IMR-90 (cell line): ENCODE data around the gene TRAPPC2L. TPM values are rescaled to one million over a fixed set of nuclear protein-coding genes. Genes with fewer than 3 reads are reported as not detected.

Experiments
- ATAC-seq: fragments of 200-7000 bp; cut with Tn5 transposase; 2 replicates; pipeline ENCODE4 v1.9.1; 2020; ENCODE audit warnings: low read depth, mild to moderate bottlenecking, moderate library complexity
- BruUV-seq: library from RNA; stranded (reverse); fragments of 400-500 nt; replicated peaks from 2 replicates; lab custom pipeline; 2021; lab: Mats Ljungman, UMichigan
- CTCF ChIA-PET: fragments of 300-600 bp; formaldehyde crosslinking; extraction: SDS; loops from one replicate; lab custom pipeline; 2021; ENCODE audit warnings: antibody characterized with exemption; lab: Yijun Ruan, JAX
- POLR2A ChIA-PET: fragments of 300-600 bp; sonication (Branson Sonifier 250); formaldehyde crosslinking; loops from one replicate; lab custom pipeline; 2022; ENCODE audit warnings: antibody characterized with exemption; ENCODE audit not compliant: unreplicated experiment; lab: Charles Lee
- DNase-seq: peaks from one replicate; pipeline ENCODE4 v3.0.0; 2013
- H2AFZ ChIP-seq: replicated peaks from 2 replicates; pipeline ENCODE3; 2013; ENCODE audit warnings: low read length, mild to moderate bottlenecking; ENCODE audit not compliant: poor library complexity
- H2AK5ac ChIP-seq: 2 replicates; pipeline ENCODE4 v1.6.1; 2013; ENCODE audit warnings: low read depth, low read length, inconsistent platforms
- H2AK9ac ChIP-seq: replicated peaks from 2 replicates; pipeline ENCODE3; 2013; ENCODE audit warnings: mild to moderate bottlenecking, low read depth, low read length, moderate library complexity; ENCODE audit not compliant: poor library complexity
- H2BK120ac ChIP-seq: 2 replicates; pipeline ENCODE4 v1.6.1; 2013; ENCODE audit warnings: low read depth, low read length, inconsistent platforms
- H2BK15ac ChIP-seq: 3 replicates; pipeline ENCODE4 v1.6.1; 2013; ENCODE audit warnings: low read depth, low read length, inconsistent platforms
- H2BK20ac ChIP-seq: 2 replicates; pipeline ENCODE4 v1.6.1; 2013; ENCODE audit warnings: low read depth, mild to moderate bottlenecking, inconsistent platforms, low read length, moderate library complexity
- H2BK5ac ChIP-seq: 2 replicates; pipeline ENCODE4 v1.6.1; 2013; ENCODE audit warnings: mild to moderate bottlenecking, low read depth, low read length, inconsistent platforms; ENCODE audit not compliant: poor library complexity, severe bottlenecking
- H3K14ac ChIP-seq: replicated peaks from 2 replicates; pipeline ENCODE4 v1.6.1; 2013; ENCODE audit warnings: low read depth, low read length, inconsistent platforms
- H3K18ac ChIP-seq: 2 replicates; pipeline ENCODE4 v1.6.1; 2013; ENCODE audit warnings: low read depth, low read length, control low read depth
- H3K23ac ChIP-seq: 2 replicates; pipeline ENCODE4 v1.6.1; 2013; ENCODE audit warnings: low read depth, low read length, inconsistent platforms
- H3K27ac ChIP-seq: 2 replicates; pipeline ENCODE4 v1.5.1; 2013; ENCODE audit warnings: mild to moderate bottlenecking, control low read depth, low read length; ENCODE audit not compliant: insufficient read depth
- H3K27me3 ChIP-seq: 2 replicates; pipeline ENCODE4 v1.6.1; 2013; ENCODE audit warnings: low read length; ENCODE audit not compliant: control insufficient read depth, insufficient read depth
- H3K36me3 ChIP-seq: 2 replicates; pipeline ENCODE4 v1.6.1; 2013; ENCODE audit warnings: low read length, mixed read lengths; ENCODE audit not compliant: control insufficient read depth, insufficient read depth
- H3K4ac ChIP-seq: 2 replicates; pipeline ENCODE4 v1.6.1; 2013; ENCODE audit warnings: low read depth, low read length, inconsistent platforms
- H3K4me1 ChIP-seq: 2 replicates; pipeline ENCODE4 v1.6.1; 2013; ENCODE audit warnings: low read length, mixed read lengths; ENCODE audit not compliant: control insufficient read depth, insufficient read depth
- H3K4me2 ChIP-seq: 2 replicates; pipeline ENCODE4 v1.6.1; 2013; ENCODE audit warnings: low read depth, mild to moderate bottlenecking, control low read depth, low read length, moderate library complexity
- H3K4me3 ChIP-seq: 2 replicates; pipeline ENCODE4 v1.5.1; 2013; ENCODE audit warnings: low read depth, mild to moderate bottlenecking, control low read depth, low read length, moderate library complexity; ENCODE audit not compliant: insufficient read depth
- H3K56ac ChIP-seq: 2 replicates; pipeline ENCODE4 v1.6.1; 2013; ENCODE audit warnings: low read length, inconsistent platforms; ENCODE audit not compliant: insufficient read depth; ENCODE audit errors: extremely low read depth
- H3K79me1 ChIP-seq, 2 experiments: 2 replicates each; pipeline ENCODE4 v1.6.1; 2013; ENCODE audit warnings: low read length in 2 of 2, inconsistent platforms in 1 of 2, low read depth in 1 of 2
- H3K9ac ChIP-seq: 2 replicates; pipeline ENCODE4 v1.6.1; 2013; ENCODE audit warnings: low read depth, low read length, control low read depth
- H3K9me1 ChIP-seq: 2 replicates; pipeline ENCODE4 v1.6.1; 2013; ENCODE audit warnings: low read length, inconsistent platforms; ENCODE audit not compliant: insufficient read depth
- H3K9me3 ChIP-seq: 2 replicates; pipeline ENCODE4 v1.6.1; 2013; ENCODE audit warnings: low read length; ENCODE audit not compliant: control insufficient read depth, insufficient read depth
- H4K20me1 ChIP-seq: 2 replicates; pipeline ENCODE4 v1.6.1; 2013; ENCODE audit warnings: low read length, inconsistent platforms; ENCODE audit not compliant: insufficient read depth
- H4K5ac ChIP-seq: 2 replicates; pipeline ENCODE4 v1.6.1; 2013; ENCODE audit warnings: mild to moderate bottlenecking, low read depth, low read length, control low read depth
- H4K8ac ChIP-seq, 2 experiments: 2 replicates each; pipeline ENCODE4 v1.6.1; 2013; ENCODE audit warnings: low read depth in 2 of 2, low read length in 2 of 2, control low read depth in 1 of 2, inconsistent platforms in 1 of 2
- H4K91ac ChIP-seq: 2 replicates; pipeline ENCODE4 v1.6.1; 2013; ENCODE audit warnings: low read depth, low read length, inconsistent platforms; ENCODE audit not compliant: insufficient read depth
- BHLHE40 ChIP-seq: fragments of 150-350 bp; IDR thresholded peaks from 2 replicates; pipeline ENCODE4 v1.6.1; 2016; ENCODE audit warnings: mild to moderate bottlenecking, low read depth, low read length
- CEBPB ChIP-seq: IDR thresholded peaks from 2 replicates; pipeline ENCODE4 v1.6.1; 2012; ENCODE audit warnings: low read depth, low read length, improper control_type of control experiment
- CHD1 ChIP-seq: IDR thresholded peaks from 2 replicates; pipeline ENCODE4 v1.6.1; 2012; ENCODE audit warnings: low read depth, low read length, improper control_type of control experiment
- FOS ChIP-seq: fragments of 150-350 bp; IDR thresholded peaks from 2 replicates; pipeline ENCODE4 v1.6.1; 2016; ENCODE audit warnings: low read depth, low read length
- MAFK ChIP-seq: IDR thresholded peaks from 2 replicates; pipeline ENCODE4 v1.6.1; 2012; ENCODE audit warnings: low read depth, low read length, improper control_type of control experiment
- MAZ ChIP-seq: IDR thresholded peaks from 2 replicates; pipeline ENCODE4 v1.6.1; 2012; ENCODE audit warnings: low read depth, mild to moderate bottlenecking, low read length, improper control_type of control experiment, moderate library complexity, borderline replicate concordance
- MXI1 ChIP-seq: IDR thresholded peaks from 2 replicates; pipeline ENCODE4 v1.6.1; 2012; ENCODE audit warnings: low read depth, mild to moderate bottlenecking, low read length, moderate library complexity, borderline replicate concordance
- NFE2L2 ChIP-seq: fragments of 150-350 bp; IDR thresholded peaks from 2 replicates; pipeline ENCODE4 v1.6.1; 2016; ENCODE audit warnings: low read depth, mild to moderate bottlenecking, low read length
- POLR2A ChIP-seq: IDR thresholded peaks from 2 replicates; pipeline ENCODE4 v1.6.1; 2012; ENCODE audit warnings: mild to moderate bottlenecking, low read depth, low read length
- RCOR1 ChIP-seq: IDR thresholded peaks from 2 replicates; pipeline ENCODE4 v1.6.1; 2012; ENCODE audit warnings: mild to moderate bottlenecking, low read length, improper control_type of control experiment; ENCODE audit not compliant: insufficient replicate concordance
- RFX5 ChIP-seq: IDR thresholded peaks from 2 replicates; pipeline ENCODE4 v1.8.0; 2012; ENCODE audit warnings: low read depth, mild to moderate bottlenecking, low read length, moderate library complexity
- SMC3 ChIP-seq: fragments of 150-350 bp; IDR thresholded peaks from 2 replicates; pipeline ENCODE4 v1.6.1; 2016; ENCODE audit warnings: low read depth, mild to moderate bottlenecking, antibody characterized with exemption, low read length, moderate library complexity
- USF2 ChIP-seq: fragments of 150-350 bp; IDR thresholded peaks from 2 replicates; pipeline ENCODE4 v1.6.1; 2017; ENCODE audit warnings: mild to moderate bottlenecking, antibody characterized with exemption, low read length, low read depth
- WGBS, 2 experiments: methylation state at CpG; one replicate each; pipeline versions ENCODE4 v1.1.5 to v1.1.7; 2013; ENCODE audit warnings: missing lambda C conversion rate in 2 of 2; ENCODE audit not compliant: insufficient read length in 1 of 2; ENCODE audit errors: extremely low coverage in 2 of 2; 5-methylcytosine and 5-hydroxymethylcytosine counted together
- dilution Hi-C: fragments of 300-500 bp; cut with HindIII; formaldehyde crosslinking; loops from one replicate; pipeline ENCODE4 v1.14.3; 2018; ENCODE audit warnings: low sequenced_read_pairs; ENCODE audit not compliant: unreplicated experiment
- in situ Hi-C: fragments of 300-500 bp; cut with MboI; formaldehyde crosslinking; loops from 3 replicates; pipeline ENCODE4 v1.14.3; 2019; ENCODE audit warnings: low sequenced_read_pairs, inconsistent platforms, mixed read lengths
- intact Hi-C: fragments of 100-400 bp; cut with micrococcal nuclease; formaldehyde crosslinking; loops from 2 replicates; pipeline ENCODE4 v1.10.0; 2022
- polyA plus RNA-seq, 3 experiments: library from polyadenylated mRNA; depleted of rRNA; stranded (reverse); fragments of >200 nt; gene quantifications; 2 replicates each; pipeline ENCODE4 v1.2.3, GENCODE V29; 2012; ENCODE audit warnings: low replicate concordance in 1 of 3
- total RNA-seq: library from RNA; depleted of rRNA; stranded (reverse); fragments of >200 nt; gene quantifications from 2 replicates; pipeline ENCODE4 v1.2.3, GENCODE V29; 2012
- TF ChIP-seq, protein P1 (sequence below): conservative IDR thresholded peaks from 2 replicates; pipeline ENCODE4 v1.5.1; 2012; ENCODE audit warnings: mild to moderate bottlenecking, low read depth, low read length, improper control_type of control experiment
- TF ChIP-seq, protein P2 (sequence below): fragments of 150-350 bp; IDR thresholded peaks from 2 replicates; pipeline ENCODE4 v1.6.1; 2016; ENCODE audit warnings: low read depth, mild to moderate bottlenecking, low read length, moderate library complexity, borderline replicate concordance

Gene TRAPPC2L
- total and polyA plus RNA-seq, 2 of the 4 experiments (the other 2 are of a cell fraction), result 102 to 109 TPM

DNA sequence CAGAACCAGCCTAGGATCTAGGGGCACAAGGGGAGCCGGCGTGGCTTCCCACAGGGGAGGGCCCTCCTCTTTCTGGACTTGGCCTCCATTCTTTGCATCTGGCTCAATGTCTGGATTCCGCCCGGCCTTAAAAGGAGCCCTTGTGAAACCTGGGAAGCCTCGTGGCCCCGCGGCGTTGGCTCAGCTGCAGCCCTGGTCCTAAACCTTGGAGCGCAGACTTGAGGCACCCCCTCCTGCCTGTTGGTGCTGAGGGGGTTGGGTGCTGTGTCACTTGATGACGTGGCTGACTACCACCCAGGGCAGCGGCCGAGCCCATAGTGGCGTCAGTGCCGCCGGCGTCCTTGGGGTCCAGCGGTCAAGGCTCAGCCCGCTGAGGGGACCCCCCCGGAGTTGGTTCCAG lies 4.4 kb downstream of the TRAPPC2L start:
- DNase-seq, result no peak
- in situ Hi-C loops (no loop called here), intact Hi-C loops (no loop called here), dilution Hi-C loops (no loop called here)
- H3K4ac ChIP-seq, result no peak overlapping the region
- no peaks in the 10 kb centered on the region for H3K9me3 ChIP-seq
- no peak overlapping the region for H3K9ac ChIP-seq
- peaks cover 25% of the 10 kb centered on the region for H3K36me3 ChIP-seq
- H3K23ac ChIP-seq, result no peak overlapping the region
- no peaks in the 10 kb centered on the region for H3K27me3 ChIP-seq
- CTCF ChIA-PET, result no interaction called here
- H3K79me1 ChIP-seq, result peaks cover 2 to 20% of the 10 kb centered on the region in 2 experiments; a peak in 3 of 4 replicates
- no peak overlapping the region for H2BK5ac ChIP-seq
- BruUV-seq, result no TSS peak
- no peak overlapping the region for H3K4me3 ChIP-seq
- no peak overlapping the region for H4K5ac ChIP-seq
- no peak overlapping the region for H4K8ac ChIP-seq
- H3K14ac ChIP-seq, result no peak overlapping the region
- no peak overlapping the region for H2AK9ac ChIP-seq
- H2AK5ac ChIP-seq, result no peak overlapping the region
- peaks cover 3% of the 10 kb centered on the region; the same call in 1 of the 2 replicates for H3K4me1 ChIP-seq
- 100% methylated on average over 4 of the region's 19 CpGs; no CpG with 5 or more reads in 1 of the 2 experiments for WGBS, 2 experiments
- H2BK15ac ChIP-seq, result no peak overlapping the region
- H3K27ac ChIP-seq, result no peak overlapping the region
- H3K9me1 ChIP-seq, result no peaks in the 10 kb centered on the region
- no peak overlapping the region for H3K18ac ChIP-seq
- no peak for TF ChIP-seq NFE2L2
- no peak for TF ChIP-seq USF2
- TF ChIP-seq, protein P1, sequence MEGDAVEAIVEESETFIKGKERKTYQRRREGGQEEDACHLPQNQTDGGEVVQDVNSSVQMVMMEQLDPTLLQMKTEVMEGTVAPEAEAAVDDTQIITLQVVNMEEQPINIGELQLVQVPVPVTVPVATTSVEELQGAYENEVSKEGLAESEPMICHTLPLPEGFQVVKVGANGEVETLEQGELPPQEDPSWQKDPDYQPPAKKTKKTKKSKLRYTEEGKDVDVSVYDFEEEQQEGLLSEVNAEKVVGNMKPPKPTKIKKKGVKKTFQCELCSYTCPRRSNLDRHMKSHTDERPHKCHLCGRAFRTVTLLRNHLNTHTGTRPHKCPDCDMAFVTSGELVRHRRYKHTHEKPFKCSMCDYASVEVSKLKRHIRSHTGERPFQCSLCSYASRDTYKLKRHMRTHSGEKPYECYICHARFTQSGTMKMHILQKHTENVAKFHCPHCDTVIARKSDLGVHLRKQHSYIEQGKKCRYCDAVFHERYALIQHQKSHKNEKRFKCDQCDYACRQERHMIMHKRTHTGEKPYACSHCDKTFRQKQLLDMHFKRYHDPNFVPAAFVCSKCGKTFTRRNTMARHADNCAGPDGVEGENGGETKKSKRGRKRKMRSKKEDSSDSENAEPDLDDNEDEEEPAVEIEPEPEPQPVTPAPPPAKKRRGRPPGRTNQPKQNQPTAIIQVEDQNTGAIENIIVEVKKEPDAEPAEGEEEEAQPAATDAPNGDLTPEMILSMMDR, result no peak
- no peak for TF ChIP-seq SMC3
- TF ChIP-seq CEBPB, result no peak
- no peak for TF ChIP-seq RFX5
- TF ChIP-seq, protein P2, sequence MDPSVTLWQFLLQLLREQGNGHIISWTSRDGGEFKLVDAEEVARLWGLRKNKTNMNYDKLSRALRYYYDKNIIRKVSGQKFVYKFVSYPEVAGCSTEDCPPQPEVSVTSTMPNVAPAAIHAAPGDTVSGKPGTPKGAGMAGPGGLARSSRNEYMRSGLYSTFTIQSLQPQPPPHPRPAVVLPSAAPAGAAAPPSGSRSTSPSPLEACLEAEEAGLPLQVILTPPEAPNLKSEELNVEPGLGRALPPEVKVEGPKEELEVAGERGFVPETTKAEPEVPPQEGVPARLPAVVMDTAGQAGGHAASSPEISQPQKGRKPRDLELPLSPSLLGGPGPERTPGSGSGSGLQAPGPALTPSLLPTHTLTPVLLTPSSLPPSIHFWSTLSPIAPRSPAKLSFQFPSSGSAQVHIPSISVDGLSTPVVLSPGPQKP, result no peak
- no peak for TF ChIP-seq FOS
- TF ChIP-seq BHLHE40, result no peak
- TF ChIP-seq MAZ, result no peak
- TF ChIP-seq CHD1, result no peak
- no peak for TF ChIP-seq POLR2A
- TF ChIP-seq RCOR1, result no peak
- TF ChIP-seq MXI1, result no peak
- TF ChIP-seq MAFK, result no peak
- no peaks in the 10 kb centered on the region; the same call in 1 of the 2 replicates for H4K20me1 ChIP-seq
- no peak overlapping the region for H2AFZ ChIP-seq
- no peak overlapping the region for H2BK20ac ChIP-seq
- H3K4me2 ChIP-seq, result no peak overlapping the region
- no peak overlapping the region for H2BK120ac ChIP-seq
- H4K91ac ChIP-seq, result no peak overlapping the region
- ATAC-seq, result no peak
- POLR2A ChIA-PET, result no interaction called here
- no peak overlapping the region for H3K56ac ChIP-seq
